ENCODE measurements around the gene BNIP5.

BNIP5 gene

DNA sequence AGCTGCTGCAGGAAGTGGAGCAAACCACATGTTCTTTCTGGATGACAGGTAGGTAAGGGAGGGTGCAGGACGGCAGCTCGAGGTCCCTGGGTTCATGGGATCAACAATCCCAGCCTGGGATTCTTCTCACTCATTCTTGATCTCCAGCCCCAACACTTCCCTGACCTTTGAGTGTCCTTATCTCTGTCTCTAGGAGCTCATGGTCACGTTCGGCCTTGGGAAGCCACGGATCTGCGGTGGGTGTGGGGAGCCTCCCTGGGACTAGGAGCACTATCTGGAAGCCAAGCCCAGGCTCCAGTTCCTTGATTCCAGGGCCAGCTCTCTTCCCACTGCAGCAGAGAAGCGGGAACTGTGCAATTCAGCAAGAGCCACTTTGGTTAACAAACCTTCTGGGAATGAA, 27.5 kb downstream of the BNIP5 start:
- TF ChIP-seq CTCF (IDR thresholded peaks at IDR 0.05; ENCODE audit: control extremely low read depth, extremely low read depth, low read depth, missing control alignments) = no peak
- CTCF ChIA-PET = interaction anchor here (1.1 to 14.2 kb wide), 5 partner anchors 9 to 415 kb away, joined by 3 to 227 read pairs (median 3); no protein-coding TSS in a partner anchor
- POLR2A ChIA-PET = no interaction called here

GRCh38 chr6:36308514-36308913, 28.2 kb downstream of the BNIP5 start:
- ChIA-PET POLR2A (no interaction called here), CTCF (interaction anchor here (1.2 to 14.2 kb wide), 3 partner anchors 9 to 51 kb away, joined by 3 to 227 read pairs (median 4); no protein-coding TSS in a partner anchor)
- DNase-seq (ENCODE audit: extremely low spot score) = no peak
- no peak for TF ChIP-seq CTCF (IDR thresholded peaks at IDR 0.05; ENCODE audit: control extremely low read depth, extremely low read depth, low read depth, missing control alignments)

More for the DNA sequence above, 27.5 kb downstream of the BNIP5 start:
- no peak for DNase-seq (ENCODE audit: extremely low spot score)

DNA sequence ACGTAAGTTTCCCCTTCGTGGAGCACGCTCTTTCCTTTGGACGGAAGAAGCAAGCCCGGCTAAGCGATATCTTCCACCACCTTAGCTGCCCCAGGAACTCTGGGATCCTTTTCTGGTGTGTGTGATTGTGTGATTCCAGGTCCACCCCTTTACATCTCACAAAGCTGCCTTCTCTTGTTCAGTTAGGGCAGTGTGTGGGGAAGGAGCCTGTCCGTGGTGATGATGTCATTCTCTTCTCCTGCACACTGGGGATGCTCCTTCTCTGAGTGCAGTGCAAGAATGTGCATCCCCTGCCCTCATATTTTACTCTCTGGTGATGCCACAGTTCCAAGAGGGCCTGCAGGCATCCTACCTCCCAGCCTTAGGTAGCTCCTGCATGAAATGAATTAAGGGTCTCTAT, 30.3 kb downstream of the BNIP5 start:
- CTCF ChIA-PET = interaction anchor here (1.2 to 14.2 kb wide), 5 partner anchors 10 to 53 kb away, joined by 3 to 227 read pairs (median 8); no protein-coding TSS in a partner anchor
- POLR2A ChIA-PET = no interaction called here
- no peak for DNase-seq (ENCODE audit: extremely low spot score)
- no peak for TF ChIP-seq CTCF (IDR thresholded peaks at IDR 0.05; ENCODE audit: control extremely low read depth, extremely low read depth, low read depth, missing control alignments)

GRCh38 chr6:36305885-36306284, 30.8 kb downstream of the BNIP5 start:
- ChIA-PET POLR2A (interaction anchor here (0.7 kb wide), 1 partner anchor 176 kb away, joined by 5 read pairs; no protein-coding TSS in a partner anchor), CTCF (interaction anchor here (0.8 to 14.2 kb wide), 7 partner anchors 9 to 185 kb away, joined by 3 to 227 read pairs (median 7); partner anchors contain the start of gene BNIP5)
- TF ChIP-seq CTCF (IDR thresholded peaks at IDR 0.05; ENCODE audit: control extremely low read depth, extremely low read depth, low read depth, missing control alignments) = no peak
- DNase-seq (ENCODE audit: extremely low spot score) = no peak

DNA sequence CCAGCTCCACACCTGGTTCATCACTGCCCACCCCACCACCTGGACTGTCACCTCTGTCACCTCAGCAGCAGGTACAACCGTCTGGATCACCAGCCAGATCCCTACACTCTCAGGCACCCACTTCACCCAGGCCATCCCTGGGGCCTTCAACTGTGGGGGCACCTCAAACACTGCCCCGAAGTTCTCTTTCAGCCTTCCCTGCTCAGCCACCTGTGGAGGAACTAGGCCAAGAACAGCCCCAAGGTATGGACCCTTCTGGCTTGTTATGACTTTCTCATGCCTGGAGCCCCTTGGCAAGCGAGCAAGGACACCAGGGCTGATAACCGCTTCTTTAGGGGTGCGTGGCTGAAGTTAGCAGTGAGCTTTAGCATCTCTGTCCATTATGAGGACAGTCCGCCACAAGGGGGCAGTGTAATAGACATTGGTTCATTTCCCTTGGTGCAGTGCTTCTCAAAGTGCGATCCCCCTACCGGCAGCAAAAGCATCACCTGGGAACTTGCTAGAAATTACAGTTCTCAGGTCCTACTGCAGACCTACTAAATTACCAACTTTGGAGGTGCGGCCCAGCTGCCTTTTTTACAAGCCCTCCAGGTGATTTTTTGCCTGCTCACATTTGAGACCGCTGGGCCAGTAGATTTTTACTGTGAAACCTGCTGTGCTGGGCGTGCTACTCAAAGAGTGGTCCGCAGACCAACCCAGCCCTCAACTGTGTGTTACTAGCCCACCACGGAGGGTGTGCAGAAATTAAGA, 34.3 kb downstream of the BNIP5 start:
- peak; percentile 87 for TF ChIP-seq CTCF (IDR thresholded peaks at IDR 0.05; ENCODE audit: control extremely low read depth, extremely low read depth, low read depth, missing control alignments)
- DNase-seq (ENCODE audit: extremely low spot score) = peak; percentile 89
- POLR2A ChIA-PET = no interaction called here
- CTCF ChIA-PET = interaction anchor here (0.6 to 14.2 kb wide), 52 partner anchors 9 to 975 kb away, joined by 3 to 227 read pairs (median 4); partner anchors contain the start of genes BNIP5 and MAPK14

- ChIA-PET CTCF (interaction anchor here (0.6 to 14.2 kb wide), 51 partner anchors 10 to 974 kb away, joined by 3 to 227 read pairs (median 4); partner anchors contain the start of genes BNIP5 and MAPK14), POLR2A (no interaction called here)
- TF ChIP-seq CTCF (IDR thresholded peaks at IDR 0.05; ENCODE audit: control extremely low read depth, extremely low read depth, low read depth, missing control alignments) = no peak
- no peak for DNase-seq (ENCODE audit: extremely low spot score)
Measured at GRCh38 chr6:36301781-36302180, 34.9 kb downstream of the BNIP5 start.
